Panc1 (cell line): Measurements from ENCODE around the gene SPINK8.

Source experiments
- CTCF ChIP-seq: fragments of 450-650 bp; IDR thresholded peaks from 2 replicates; pipeline ENCODE4 v1.5.1; 2017; ENCODE audit warnings: mild to moderate bottlenecking
- TCF7L2 ChIP-seq: IDR thresholded peaks from 2 replicates; pipeline ENCODE4 v1.6.1; 2011; ENCODE audit warnings: mild to moderate bottlenecking, low read depth, low read length, inconsistent platforms

GRCh38 chr3:48289659-48290058, 43.8 kb downstream of the SPINK8 start:
- TF ChIP-seq CTCF (no peak), TCF7L2 (no peak)
